H1 (cell line): ENCODE measurements around the gene DOHH. TPM values are rescaled to one million over a fixed set of nuclear protein-coding genes. Genes with fewer than 3 reads are reported as not detected.
A peak's percentile ranks its signal among the peaks of the same experiment; 100 is the strongest.

Source experiments
- CTCF ChIA-PET: fragments of 300-600 bp; sonication (Branson Sonifier 250); formaldehyde crosslinking; loops from one replicate; lab custom pipeline; 2021; ENCODE audit not compliant: partially characterized antibody; lab: Charles Lee
- POLR2A ChIA-PET: fragments of 300-600 bp; sonication (Branson Sonifier 250); formaldehyde crosslinking; loops from one replicate; lab custom pipeline; 2021; ENCODE audit warnings: inconsistent platforms; ENCODE audit not compliant: partially characterized antibody; lab: Charles Lee
- DNase-seq, 2 experiments: peaks; one replicate each; pipeline versions ENCODE4 v3.0.0 to v3.0.0-alpha.2; 2010 to 2022; ENCODE audit warnings: low spot score in 2 of 2, low read depth in 1 of 2, mixed read lengths in 1 of 2
- FAIRE-seq: peaks from 2 replicates; lab custom pipeline; 2011; peaks lifted over from hg19 to GRCh38; lab: Jason Lieb, UNC
- H2AFZ ChIP-seq: 2 replicates; pipeline ENCODE4 v1.8.1; 2012; ENCODE audit warnings: low read length, inconsistent platforms
- H2AK5ac ChIP-seq: 2 replicates; pipeline ENCODE4 v1.6.1; 2013; ENCODE audit warnings: low read depth, low read length
- H2BK120ac ChIP-seq: replicated peaks from 2 replicates; pipeline ENCODE3; 2013; ENCODE audit warnings: low read depth, low read length, inconsistent platforms
- H2BK12ac ChIP-seq: 2 replicates; pipeline ENCODE4 v1.6.1; 2013; ENCODE audit warnings: low read depth, low read length
- H2BK15ac ChIP-seq: 2 replicates; pipeline ENCODE4 v1.6.1; 2013; ENCODE audit warnings: low read length
- H2BK20ac ChIP-seq: 2 replicates; pipeline ENCODE4 v1.6.1; 2013; ENCODE audit warnings: low read length
- H2BK5ac ChIP-seq: 2 replicates; pipeline ENCODE4 v1.6.1; 2013; ENCODE audit warnings: low read depth, low read length
- H3K14ac ChIP-seq: 2 replicates; pipeline ENCODE4 v1.6.1; 2013; ENCODE audit warnings: inconsistent platforms; ENCODE audit not compliant: insufficient read length
- H3K18ac ChIP-seq: 2 replicates; pipeline ENCODE4 v1.6.1; 2013; ENCODE audit warnings: low read length; ENCODE audit errors: extremely low read depth
- H3K23ac ChIP-seq: 2 replicates; pipeline ENCODE4 v1.6.1; 2013; ENCODE audit warnings: inconsistent platforms; ENCODE audit not compliant: insufficient read length
- H3K23me2 ChIP-seq: 2 replicates; pipeline ENCODE4 v1.6.1; 2013; ENCODE audit warnings: low read depth, low read length
- H3K27ac ChIP-seq: 2 replicates; pipeline ENCODE4 v1.6.1; 2011; ENCODE audit warnings: low read depth, low read length, inconsistent platforms
- H3K27me3 ChIP-seq, 4 experiments: replicated peaks in 1 of 4; 1 replicate in 1 of 4; 2 replicates in 3 of 4; pipeline versions ENCODE4 v1.6.1 to v1.8.1; 2011 to 2013; ENCODE audit warnings: low read length in 3 of 4, mild to moderate bottlenecking in 3 of 4, inconsistent platforms in 2 of 4, mixed read lengths in 2 of 4, moderate library complexity in 1 of 4; ENCODE audit not compliant: control insufficient read depth in 3 of 4, insufficient read depth in 3 of 4; ENCODE audit errors: extremely low read depth in 1 of 4
- H3K36me3 ChIP-seq, 4 experiments: 2 replicates each; pipeline versions ENCODE4 v1.6.1 to v1.8.1; 2011 to 2013; ENCODE audit warnings: mild to moderate bottlenecking in 4 of 4, low read length in 3 of 4, moderate library complexity in 2 of 4, control low read depth in 1 of 4, inconsistent platforms in 1 of 4; ENCODE audit not compliant: insufficient read depth in 4 of 4, control insufficient read depth in 2 of 4
- H3K4ac ChIP-seq: replicated peaks from 2 replicates; pipeline ENCODE3; 2013; ENCODE audit warnings: low read length, low read depth, mixed read lengths, inconsistent platforms; ENCODE audit not compliant: insufficient read length
- H3K4me1 ChIP-seq, 4 experiments: replicated peaks in 1 of 4; 1 replicate in 1 of 4; 2 replicates in 3 of 4; pipeline versions ENCODE4 v1.6.1 to v1.8.1; 2011 to 2013; ENCODE audit warnings: low read length in 3 of 4, inconsistent platforms in 2 of 4, mixed read lengths in 1 of 4; ENCODE audit not compliant: insufficient read depth in 4 of 4, control insufficient read depth in 3 of 4
- H3K4me2 ChIP-seq, 2 experiments: 2 replicates each; pipeline versions ENCODE4 v1.6.1 to v1.8.1; 2011 to 2013; ENCODE audit warnings: low read depth in 2 of 2, low read length in 2 of 2, control low read depth in 1 of 2, inconsistent platforms in 1 of 2, mild to moderate bottlenecking in 1 of 2; ENCODE audit not compliant: insufficient read depth in 1 of 2
- H3K4me3 ChIP-seq, 4 experiments: fragments of 200-600, 300-600 bp in 1 of 4; sonication (generic), shearing (Covaris generic), sonication (Bioruptor Twin) in 1 of 4; 2 replicates each; pipeline versions ENCODE4 v1.5.1 to v1.8.1; 2011 to 2016; ENCODE audit warnings: low read length in 4 of 4, low read depth in 3 of 4, control low read depth in 2 of 4, inconsistent platforms in 2 of 4, mild to moderate bottlenecking in 2 of 4, mixed read lengths in 1 of 4, moderate library complexity in 1 of 4; ENCODE audit not compliant: insufficient read depth in 2 of 4; ENCODE audit errors: extremely low read depth in 1 of 4
- H3K56ac ChIP-seq: replicated peaks from 2 replicates; pipeline ENCODE3; 2013; ENCODE audit warnings: low read depth, mild to moderate bottlenecking, mixed read lengths, low read length, inconsistent platforms; ENCODE audit not compliant: insufficient read length
- H3K79me1 ChIP-seq: 2 replicates; pipeline ENCODE4 v1.6.1; 2013; ENCODE audit warnings: low read depth, low read length, control low read depth
- H3K79me2 ChIP-seq, 2 experiments: 2 replicates each; pipeline versions ENCODE4 v1.6.1 to v1.8.1; 2012 to 2013; ENCODE audit warnings: low read length in 2 of 2, mild to moderate bottlenecking in 2 of 2, inconsistent platforms in 1 of 2; ENCODE audit not compliant: insufficient read depth in 2 of 2, control insufficient read depth in 1 of 2
- H3K9ac ChIP-seq, 4 experiments: replicated peaks in 1 of 4; 1 replicate in 1 of 4; 2 replicates in 3 of 4; pipeline versions ENCODE4 v1.6.1 to v1.8.1; 2011 to 2013; ENCODE audit warnings: low read depth in 3 of 4, low read length in 3 of 4, control low read depth in 2 of 4, mild to moderate bottlenecking in 2 of 4, moderate library complexity in 2 of 4, inconsistent platforms in 1 of 4; ENCODE audit errors: extremely low read depth in 1 of 4
- H3K9me3 ChIP-seq, 2 experiments: 2 replicates each; pipeline versions ENCODE4 v1.6.1 to v1.8.1; 2012 to 2013; ENCODE audit warnings: mild to moderate bottlenecking in 2 of 2, moderate library complexity in 2 of 2, control low read depth in 1 of 2, inconsistent platforms in 1 of 2, low read depth in 1 of 2, low read length in 1 of 2, mixed read lengths in 1 of 2; ENCODE audit not compliant: insufficient read depth in 2 of 2
- H4K20me1 ChIP-seq, 2 experiments: replicated peaks in 1 of 2; 2 replicates each; pipeline versions ENCODE3 to v1.8.1; 2011 to 2013; ENCODE audit warnings: inconsistent platforms in 2 of 2, low read length in 2 of 2, mild to moderate bottlenecking in 1 of 2; ENCODE audit not compliant: insufficient read depth in 2 of 2, control insufficient read depth in 1 of 2
- H4K5ac ChIP-seq: 2 replicates; pipeline ENCODE4 v1.6.1; 2013; ENCODE audit warnings: low read length, low read depth, mixed read lengths, inconsistent platforms; ENCODE audit not compliant: insufficient read length
- H4K8ac ChIP-seq: 2 replicates; pipeline ENCODE4 v1.8.0; 2013; ENCODE audit warnings: mild to moderate bottlenecking, moderate library complexity, low read length, inconsistent platforms; ENCODE audit not compliant: insufficient read depth; ENCODE audit errors: extremely low read depth
- H4K91ac ChIP-seq: replicated peaks from 2 replicates; pipeline ENCODE3; 2013; ENCODE audit warnings: low read length, mixed read lengths, inconsistent platforms; ENCODE audit not compliant: insufficient read length
- WGBS, 2 experiments: shearing (Covaris generic) in 1 of 2; methylation state at CpG; one replicate each; pipeline versions ENCODE4 v1.1.6 to v1.1.7; 2013 to 2015; ENCODE audit warnings: low lambda C conversion rate in 2 of 2, mixed read lengths in 2 of 2, inconsistent platforms in 1 of 2, low coverage in 1 of 2, missing lambda C conversion rate in 1 of 2; ENCODE audit not compliant: insufficient replicate concordance in 2 of 2, insufficient coverage in 1 of 2, insufficient read length in 1 of 2; ENCODE audit errors: extremely low coverage in 1 of 2, missing lambda C conversion rate in 1 of 2; 5-methylcytosine and 5-hydroxymethylcytosine counted together
- polyA plus RNA-seq, 7 experiments: library from polyadenylated mRNA; depleted of rRNA in 3 of 7; stranded (reverse) in 5 of 7; unstranded in 2 of 7; fragments of >200 nt in 5 of 7; fragments of 200-250 nt in 2 of 7; gene quantifications; 1 replicate in 5 of 7; 2 replicates in 1 of 7; 4 replicates in 1 of 7; pipeline versions ENCODE4 v1.2.1 to v1.2.3, GENCODE V29; 2011 to 2013; ENCODE audit warnings: missing spikeins in 2 of 7, mixed read lengths in 2 of 7
- total RNA-seq: library from RNA; stranded (reverse); fragmentation: NEBNext Ultra II Directional; extraction: Animal tissue kit (Norgen Biotek cat#: 25700); gene quantifications from 2 replicates; pipeline ENCODE4 v1.2.1, GENCODE V29; 2021
- TF ChIP-seq, protein P1 (sequence below): IDR thresholded peaks from 2 replicates; pipeline ENCODE4 v1.6.1; 2011; ENCODE audit warnings: low read depth, mild to moderate bottlenecking, low read length; ENCODE audit not compliant: insufficient read depth

DOHH gene
- total and polyA plus RNA-seq, 2 of the 8 experiments (the other 6 are each of a cell fraction or from before 2014, with no cell fraction given): 7.3 to 17.7 TPM

DNA sequence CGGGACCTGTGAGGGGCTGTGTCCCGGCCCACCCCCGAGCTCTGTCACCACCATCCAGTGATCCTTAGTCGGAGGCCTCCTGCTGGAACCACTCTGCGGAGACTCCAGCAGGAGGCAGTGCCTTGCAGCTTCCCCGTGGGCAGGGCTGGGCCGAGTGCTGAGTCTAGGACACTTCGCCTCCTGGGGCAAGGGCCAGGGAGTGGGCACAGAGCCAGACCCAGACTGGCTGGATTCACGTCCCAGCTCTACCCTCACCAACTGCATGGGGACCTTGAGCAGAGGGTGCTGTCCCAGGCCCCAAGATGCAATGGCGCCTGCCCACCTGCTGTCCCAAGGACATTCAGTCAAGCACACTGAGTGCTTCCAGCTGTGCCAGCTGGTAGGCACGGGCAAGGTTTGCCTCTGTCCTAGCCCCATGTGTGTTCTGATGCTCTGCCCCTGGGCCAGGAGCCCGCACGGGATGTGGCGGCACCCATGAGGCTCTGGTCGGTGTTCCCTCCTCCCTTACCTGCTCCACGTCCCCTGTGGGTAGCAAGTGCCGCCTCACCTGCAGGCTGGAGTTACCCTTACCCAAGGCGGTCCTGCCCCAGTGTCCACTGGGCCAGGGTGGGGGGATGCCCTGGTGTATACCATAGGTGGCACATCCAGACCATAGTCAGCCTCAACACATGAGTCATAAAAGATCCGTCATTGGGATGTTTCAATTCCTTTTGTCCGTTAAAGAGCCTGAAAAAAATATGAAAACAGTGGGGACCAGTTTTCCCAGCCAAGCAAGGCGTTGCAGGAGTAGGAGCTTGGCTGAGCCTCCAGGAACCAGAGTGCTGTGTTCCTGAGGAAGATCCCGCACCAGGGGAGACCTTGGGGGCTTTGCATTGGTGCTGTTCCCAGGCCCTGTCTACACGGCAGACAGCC lies 13.0 kb upstream of the DOHH start:
- H3K9me3 ChIP-seq: no peaks in the 10 kb centered on the region
- no peak overlapping the region for H2BK120ac ChIP-seq
- no peak overlapping the region for H3K4ac ChIP-seq
- no peak overlapping the region for H3K56ac ChIP-seq
- H2BK5ac ChIP-seq: peak overlapping the region; percentile 78
- ChIA-PET CTCF (interaction anchor here (0.9 to 5.4 kb wide), 8 partner anchors 8 to 384 kb away, joined by 3 to 28 read pairs (median 5); partner anchors contain the start of gene TEKTIP1), POLR2A (interaction anchor here (1.2 to 1.6 kb wide), 3 partner anchors 8 to 26 kb away, joined by 5 to 7 read pairs (median 5); partner anchors contain the start of gene TEKTIP1)
- H2BK20ac ChIP-seq: no peak overlapping the region
- H2BK12ac ChIP-seq: no peak overlapping the region
- H3K4me2 ChIP-seq: no peak overlapping the region
- H3K4me1 ChIP-seq: peaks cover 0 to 7% (median 5%) of the 10 kb centered on the region in 4 experiments; a peak in 6 of 7 replicates
- WGBS, 2 experiments: 84% methylated on average over 22 of the region's 23 CpGs; no CpG with 5 or more reads in 1 of the 2 experiments
- no peak overlapping the region for H4K5ac ChIP-seq
- peaks cover 0 to 81% of the 10 kb centered on the region in 2 experiments; a peak in 2 of 4 replicates for H3K79me2 ChIP-seq
- H4K20me1 ChIP-seq: peaks cover 12 to 31% of the 10 kb centered on the region in 2 experiments
- H3K9ac ChIP-seq: no peak overlapping the region
- FAIRE-seq: no peak
- DNase-seq: no peak
- no peak overlapping the region for H3K23ac ChIP-seq
- peak overlapping the region; percentile 59; the same call in 1 of the 2 replicates for H4K8ac ChIP-seq
- H3K14ac ChIP-seq: no peak overlapping the region
- peak overlapping the region; percentile 37 for H4K91ac ChIP-seq
- H2AFZ ChIP-seq: no peak overlapping the region
- H3K4me3 ChIP-seq: no peak overlapping the region
- peaks cover 40% of the 10 kb centered on the region for H3K79me1 ChIP-seq
- H3K36me3 ChIP-seq: no peaks in the 10 kb centered on the region; a peak in 2 of 8 replicates
- H2AK5ac ChIP-seq: no peak overlapping the region; the same call in 1 of the 2 replicates
- 0 out of 2 replicates have a peak overlapping the region, but pooled peaks have one; percentile 16 for H2BK15ac ChIP-seq
- TF ChIP-seq, protein P1, sequence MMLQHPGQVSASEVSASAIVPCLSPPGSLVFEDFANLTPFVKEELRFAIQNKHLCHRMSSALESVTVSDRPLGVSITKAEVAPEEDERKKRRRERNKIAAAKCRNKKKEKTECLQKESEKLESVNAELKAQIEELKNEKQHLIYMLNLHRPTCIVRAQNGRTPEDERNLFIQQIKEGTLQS: no peak
- no peak overlapping the region for H3K27ac ChIP-seq
- H3K23me2 ChIP-seq: no peaks in the 10 kb centered on the region
- no peaks in the 10 kb centered on the region for H3K27me3 ChIP-seq
- H3K18ac ChIP-seq: no peak overlapping the region
